ENCODE data around the gene FERD3L. TPM values are rescaled to one million over a fixed set of nuclear protein-coding genes. Genes with fewer than 3 reads are reported as not detected.
"Not testable (repeated sequence)": the region's sequence is repeated elsewhere in the genome, so short reads cannot be mapped to it uniquely, and the experiment has no call there.

FERD3L gene
- polyA plus RNA-seq: not detected

- Mint-ChIP-seq H3K27me3 (peaks cover 40% of the 10 kb centered on the region), H3K4me1 (no peaks in the 10 kb centered on the region), H3K4me3 (no peak within 1 kb of the TSS), H3K27ac (peak within 1 kb of the TSS in 1 of 3 donors; percentile 59), H3K36me3 (no peaks in the 10 kb centered on the region), H3K9me3 (peaks cover 2 to 4% (median 3%) of the 10 kb centered on the region in 3 donors)
Observed at GRCh38 chr7:19144661-19145433, at the start of gene FERD3L. Gene FERD3L, minus strand, starts transcription at chr7:19145421. Its CDS starts 59 bp downstream, at chr7:19145362.

- H3K9me3 Mint-ChIP-seq, H3K4me3 Mint-ChIP-seq, H3K4me1 Mint-ChIP-seq, H3K27me3 Mint-ChIP-seq, H3K27ac Mint-ChIP-seq, H3K36me3 Mint-ChIP-seq: not testable (repeated sequence)
Observed at GRCh38 chr7:19194417-19194816, 49.2 kb upstream of the FERD3L start.

GRCh38 chr7:19181634-19182033, 36.4 kb upstream of the FERD3L start:
- H3K9me3 Mint-ChIP-seq: peaks cover 7 to 25% (median 15%) of the 10 kb centered on the region in 3 donors
- H3K4me1 Mint-ChIP-seq: no peaks in the 10 kb centered on the region
- H3K27ac Mint-ChIP-seq: no peak overlapping the region
- H3K36me3 Mint-ChIP-seq: no peaks in the 10 kb centered on the region
- no peaks in the 10 kb centered on the region for H3K27me3 Mint-ChIP-seq
- H3K4me3 Mint-ChIP-seq: no peak overlapping the region

- H3K4me1 Mint-ChIP-seq: no peaks in the 10 kb centered on the region
- peaks cover 4 to 13% (median 7%) of the 10 kb centered on the region in 3 donors for H3K9me3 Mint-ChIP-seq
- no peak overlapping the region for H3K4me3 Mint-ChIP-seq
- no peaks in the 10 kb centered on the region for H3K36me3 Mint-ChIP-seq
- no peak overlapping the region for H3K27ac Mint-ChIP-seq
- no peaks in the 10 kb centered on the region for H3K27me3 Mint-ChIP-seq
Observed at GRCh38 chr7:19178595-19178994, 33.4 kb upstream of the FERD3L start.

GRCh38 chr7:19177269-19177668, 32.0 kb upstream of the FERD3L start:
- Mint-ChIP-seq H3K36me3 (no peaks in the 10 kb centered on the region), H3K4me1 (no peaks in the 10 kb centered on the region), H3K9me3 (peaks cover 0 to 2% (median under 1%) of the 10 kb centered on the region in 3 donors), H3K4me3 (no peak overlapping the region), H3K27me3 (no peaks in the 10 kb centered on the region), H3K27ac (no peak overlapping the region)

GRCh38 chr7:19175241-19175640, 30.0 kb upstream of the FERD3L start:
- no peak overlapping the region for H3K4me3 Mint-ChIP-seq
- H3K27me3 Mint-ChIP-seq: no peaks in the 10 kb centered on the region
- H3K4me1 Mint-ChIP-seq: no peaks in the 10 kb centered on the region
- no peak overlapping the region for H3K27ac Mint-ChIP-seq
- H3K36me3 Mint-ChIP-seq: no peaks in the 10 kb centered on the region
- H3K9me3 Mint-ChIP-seq: no peaks in the 10 kb centered on the region

GRCh38 chr7:19161671-19162070, 16.4 kb upstream of the FERD3L start:
- Mint-ChIP-seq H3K27me3 (no peaks in the 10 kb centered on the region), H3K9me3 (no peaks in the 10 kb centered on the region), H3K4me1 (no peaks in the 10 kb centered on the region), H3K4me3 (no peak overlapping the region), H3K27ac (no peak overlapping the region), H3K36me3 (no peaks in the 10 kb centered on the region)

GRCh38 chr7:19146699-19147098, 1.5 kb upstream of the FERD3L start:
- Mint-ChIP-seq H3K9me3 (peaks cover 2 to 4% (median 3%) of the 10 kb centered on the region in 3 donors), H3K27ac (no peak overlapping the region), H3K27me3 (peaks cover 39% of the 10 kb centered on the region), H3K36me3 (no peaks in the 10 kb centered on the region), H3K4me1 (no peaks in the 10 kb centered on the region), H3K4me3 (no peak overlapping the region)

GRCh38 chr7:19145434-19146115, 354 bp upstream of the FERD3L start:
- H3K27me3 Mint-ChIP-seq: peaks cover 40% of the 10 kb centered on the region
- peaks cover 2 to 4% (median 3%) of the 10 kb centered on the region in 3 donors for H3K9me3 Mint-ChIP-seq

GRCh38 chr7:19143881-19144574, 1.2 kb downstream of the FERD3L start:
- no peak overlapping the region for H3K27ac Mint-ChIP-seq
- no peaks in the 10 kb centered on the region for H3K36me3 Mint-ChIP-seq
- no peaks in the 10 kb centered on the region for H3K4me1 Mint-ChIP-seq
- H3K9me3 Mint-ChIP-seq: peaks cover 2 to 4% (median 3%) of the 10 kb centered on the region in 3 donors
- peaks cover 40% of the 10 kb centered on the region for H3K27me3 Mint-ChIP-seq
- H3K4me3 Mint-ChIP-seq: no peak overlapping the region

More at GRCh38 chr7:19145434-19146115, 354 bp upstream of the FERD3L start:
- Mint-ChIP-seq H3K27ac (peak overlapping the region in 1 of 3 donors; percentile 59), H3K36me3 (no peaks in the 10 kb centered on the region), H3K4me3 (no peak overlapping the region), H3K4me1 (no peaks in the 10 kb centered on the region)

- Mint-ChIP-seq H3K4me1 (no peaks in the 10 kb centered on the region), H3K4me3 (no peak overlapping the region), H3K27me3 (peaks cover 24% of the 10 kb centered on the region), H3K9me3 (no peaks in the 10 kb centered on the region), H3K36me3 (no peaks in the 10 kb centered on the region), H3K27ac (no peak overlapping the region)
Observed at GRCh38 chr7:19139706-19140327, 5.4 kb downstream of the FERD3L start.

- H3K27ac Mint-ChIP-seq: no peak overlapping the region
- H3K27me3 Mint-ChIP-seq: peaks cover 8% of the 10 kb centered on the region
- no peak overlapping the region for H3K4me3 Mint-ChIP-seq
- no peaks in the 10 kb centered on the region for H3K36me3 Mint-ChIP-seq
- H3K4me1 Mint-ChIP-seq: no peaks in the 10 kb centered on the region
- H3K9me3 Mint-ChIP-seq: peaks cover 0 to 2% (median 0%) of the 10 kb centered on the region in 3 donors
Observed at GRCh38 chr7:19133886-19134285, 11.3 kb downstream of the FERD3L start.

- H3K27me3 Mint-ChIP-seq: peaks cover 8% of the 10 kb centered on the region
- no peak overlapping the region for H3K4me3 Mint-ChIP-seq
- H3K36me3 Mint-ChIP-seq: no peaks in the 10 kb centered on the region
- H3K27ac Mint-ChIP-seq: no peak overlapping the region
- H3K4me1 Mint-ChIP-seq: no peaks in the 10 kb centered on the region
- peaks cover 0 to 2% (median 0%) of the 10 kb centered on the region in 3 donors for H3K9me3 Mint-ChIP-seq
Observed at GRCh38 chr7:19133390-19133789, 11.8 kb downstream of the FERD3L start.

GRCh38 chr7:19128856-19129255, 16.4 kb downstream of the FERD3L start:
- Mint-ChIP-seq H3K4me3 (no peak overlapping the region), H3K36me3 (no peaks in the 10 kb centered on the region), H3K27me3 (peaks cover 16% of the 10 kb centered on the region), H3K27ac (no peak overlapping the region), H3K9me3 (peaks cover 0 to 2% (median 0%) of the 10 kb centered on the region in 3 donors), H3K4me1 (no peaks in the 10 kb centered on the region)

Data from IgD-negative memory B cell (primary cell).